Cardiac fibroblast (primary cell): ENCODE data around the gene AXDND1.
"Not testable (repeated sequence)": the region's sequence is repeated elsewhere in the genome, so short reads cannot be mapped to it uniquely, and the experiment has no call there.

Experiments
- DNase-seq, 2 donors: peaks; one replicate each; pipeline versions ENCODE4 v3.0.0 to v3.0.0-alpha.2; 2010; ENCODE audit warnings: low read depth in 2 of 2
- H3K4me3 ChIP-seq, 2 donors: replicated peaks in 1 of 2; 1 replicate in 1 of 2; 2 replicates in 1 of 2; pipeline ENCODE4 v1.5.1; 2011; ENCODE audit warnings: low read depth in 2 of 2, low read length in 2 of 2, mild to moderate bottlenecking in 2 of 2, moderate library complexity in 1 of 2
- TF ChIP-seq, protein P1 (sequence below): IDR thresholded peaks from one replicate; pipeline ENCODE4 v1.5.1; 2011; ENCODE audit warnings: low read depth, mild to moderate bottlenecking, low read length, inconsistent platforms

AXDND1 gene

DNA sequence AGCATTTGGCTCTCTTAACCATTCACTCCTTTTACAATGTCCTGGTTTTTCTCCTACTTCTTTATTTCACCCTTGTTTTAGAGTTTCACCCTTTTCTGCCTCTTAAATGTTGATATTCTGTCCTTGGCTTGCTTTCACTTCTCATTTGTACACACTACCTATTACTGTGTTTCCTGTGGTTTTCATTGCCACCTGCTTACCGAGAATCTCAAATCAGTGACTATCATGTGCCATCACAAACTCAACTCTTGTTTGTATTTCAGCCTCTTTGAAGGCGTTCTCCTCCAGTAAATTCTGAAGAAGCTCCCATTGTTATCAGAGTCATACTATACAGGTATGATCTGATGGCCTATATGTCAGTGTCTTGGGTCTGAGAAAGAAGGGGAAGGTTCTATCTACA lies 144.3 kb downstream of the AXDND1 start:
- H3K4me3 ChIP-seq = no peak overlapping the region
- TF ChIP-seq, protein P1, sequence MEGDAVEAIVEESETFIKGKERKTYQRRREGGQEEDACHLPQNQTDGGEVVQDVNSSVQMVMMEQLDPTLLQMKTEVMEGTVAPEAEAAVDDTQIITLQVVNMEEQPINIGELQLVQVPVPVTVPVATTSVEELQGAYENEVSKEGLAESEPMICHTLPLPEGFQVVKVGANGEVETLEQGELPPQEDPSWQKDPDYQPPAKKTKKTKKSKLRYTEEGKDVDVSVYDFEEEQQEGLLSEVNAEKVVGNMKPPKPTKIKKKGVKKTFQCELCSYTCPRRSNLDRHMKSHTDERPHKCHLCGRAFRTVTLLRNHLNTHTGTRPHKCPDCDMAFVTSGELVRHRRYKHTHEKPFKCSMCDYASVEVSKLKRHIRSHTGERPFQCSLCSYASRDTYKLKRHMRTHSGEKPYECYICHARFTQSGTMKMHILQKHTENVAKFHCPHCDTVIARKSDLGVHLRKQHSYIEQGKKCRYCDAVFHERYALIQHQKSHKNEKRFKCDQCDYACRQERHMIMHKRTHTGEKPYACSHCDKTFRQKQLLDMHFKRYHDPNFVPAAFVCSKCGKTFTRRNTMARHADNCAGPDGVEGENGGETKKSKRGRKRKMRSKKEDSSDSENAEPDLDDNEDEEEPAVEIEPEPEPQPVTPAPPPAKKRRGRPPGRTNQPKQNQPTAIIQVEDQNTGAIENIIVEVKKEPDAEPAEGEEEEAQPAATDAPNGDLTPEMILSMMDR = no peak
- no peak for DNase-seq

- no peak for DNase-seq
- no peak overlapping the region for H3K4me3 ChIP-seq
- TF ChIP-seq, protein P1 = no peak
Measured at GRCh38 chr1:179516976-179517705, 151.4 kb downstream of the AXDND1 start.

- not testable (repeated sequence) for DNase-seq, H3K4me3 ChIP-seq
Measured at GRCh38 chr1:179518544-179518943, 152.8 kb downstream of the AXDND1 start.

DNA sequence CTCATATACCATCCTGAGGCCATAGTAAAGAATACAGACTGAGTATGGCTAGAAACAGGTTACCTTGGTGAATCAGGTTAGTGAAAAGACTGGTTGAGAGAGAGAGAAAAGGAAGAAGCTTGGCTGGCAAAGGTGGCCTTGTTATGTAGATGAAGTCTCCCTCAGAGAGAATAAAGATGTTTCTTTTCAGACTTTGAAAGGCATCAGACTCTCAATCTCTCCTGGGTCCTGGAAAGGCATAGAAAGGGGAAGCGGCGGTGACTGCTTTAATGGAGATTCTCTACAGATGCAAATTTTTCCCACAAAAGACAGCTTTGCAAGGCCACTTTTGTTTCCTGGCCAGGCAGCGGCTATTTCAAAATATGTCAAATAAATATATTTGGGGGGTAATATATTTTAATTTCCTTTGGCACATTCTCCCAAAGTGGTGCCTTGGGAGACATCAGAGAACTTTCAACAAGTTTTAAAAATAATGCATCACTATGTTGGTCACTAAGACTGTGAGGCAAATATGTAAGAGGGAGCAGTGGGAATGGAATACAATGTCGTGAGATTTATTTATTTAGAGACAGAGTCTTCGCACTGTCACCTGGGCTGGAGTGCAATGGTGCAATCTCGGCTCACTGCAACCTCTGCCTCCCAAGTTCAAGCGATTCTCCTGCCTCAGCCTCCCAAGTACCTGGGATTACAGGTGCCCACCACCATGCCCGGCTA lies 163.9 kb downstream of the AXDND1 start:
- no peak for DNase-seq
- H3K4me3 ChIP-seq = no peak overlapping the region
- TF ChIP-seq, protein P1 = no peak

- no peak for DNase-seq
- TF ChIP-seq, protein P1 = no peak
- no peak overlapping the region for H3K4me3 ChIP-seq
Measured at GRCh38 chr1:179530352-179530751, 164.6 kb downstream of the AXDND1 start.

- TF ChIP-seq, protein P1 = no peak
- H3K4me3 ChIP-seq = no peak overlapping the region
Measured at GRCh38 chr1:179541774-179542173, 176.0 kb downstream of the AXDND1 start.

GRCh38 chr1:179545321-179545720 lies 179.6 kb downstream of the AXDND1 start:
- TF ChIP-seq, protein P1 = no peak
- DNase-seq = peak in 1 of 2 donors; percentile 5
- no peak overlapping the region for H3K4me3 ChIP-seq

More at GRCh38 chr1:179541774-179542173, 176.0 kb downstream of the AXDND1 start:
- no peak for DNase-seq
